HG02884 (cell line): ENCODE data around the gene FAM229A.

ENCODE experiments used
- ATAC-seq: cut with Tn5 transposase; IDR thresholded peaks from one replicate; pipeline ENCODE4 v1.9.1; 2021; ENCODE audit warnings: mild to moderate bottlenecking, moderate library complexity; ENCODE audit not compliant: unreplicated experiment

FAM229A gene

DNA sequence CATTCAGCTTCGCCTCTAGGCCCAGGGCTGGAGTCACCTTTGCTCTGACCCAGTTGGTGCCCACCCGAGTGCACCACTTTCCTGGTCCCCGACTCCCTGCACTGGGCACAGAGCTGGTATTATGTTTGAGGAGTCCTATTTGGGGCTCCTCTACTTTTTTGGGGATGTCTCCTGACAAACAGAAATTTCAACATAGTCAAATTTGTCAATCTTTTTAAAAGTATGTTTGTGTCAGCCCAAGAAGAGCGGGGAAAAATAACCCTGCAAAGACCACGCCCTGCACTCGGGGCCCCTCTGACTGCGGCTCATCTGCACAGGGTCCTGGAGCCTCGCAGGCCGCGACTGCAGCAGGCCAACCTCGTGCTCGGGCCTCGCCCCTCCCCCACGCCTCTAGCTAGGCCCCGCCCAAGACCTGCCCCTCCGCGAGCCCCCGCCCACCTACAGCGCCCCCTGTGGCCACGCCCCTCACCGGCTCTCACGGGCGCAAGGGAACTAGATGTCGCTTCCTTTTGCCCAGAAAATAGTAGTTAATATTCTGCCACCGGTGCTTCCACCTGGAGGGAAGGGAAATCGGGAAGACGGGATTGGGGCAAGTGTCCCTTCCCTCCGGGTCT is 11.4 kb downstream of the FAM229A start:
- peak; percentile 25 for ATAC-seq

DNA sequence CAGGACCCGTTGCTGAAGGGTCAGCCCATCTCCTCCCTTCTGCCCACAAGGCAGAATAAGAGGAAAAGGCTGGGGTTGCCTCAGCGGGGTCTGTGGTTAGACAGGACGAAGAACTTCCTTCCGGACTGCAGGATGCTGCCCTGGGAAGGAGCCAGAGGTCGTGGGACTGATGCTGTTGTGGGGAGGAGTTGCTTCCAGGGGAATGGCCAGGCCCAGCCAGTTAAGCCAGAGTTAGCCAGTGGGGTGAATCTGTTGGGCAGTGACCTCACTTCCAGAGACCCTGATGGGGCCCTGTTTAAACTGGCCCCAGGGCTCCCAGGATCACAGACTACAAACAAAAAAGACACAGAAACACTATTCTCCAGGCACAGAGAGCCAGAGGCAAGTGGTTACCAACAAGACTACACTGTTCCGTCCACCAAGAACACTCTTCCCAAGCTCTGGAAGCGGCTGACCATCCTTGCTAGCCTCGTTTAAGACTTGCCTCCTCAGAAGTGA is 13.0 kb downstream of the FAM229A start:
- ATAC-seq: no peak

DNA sequence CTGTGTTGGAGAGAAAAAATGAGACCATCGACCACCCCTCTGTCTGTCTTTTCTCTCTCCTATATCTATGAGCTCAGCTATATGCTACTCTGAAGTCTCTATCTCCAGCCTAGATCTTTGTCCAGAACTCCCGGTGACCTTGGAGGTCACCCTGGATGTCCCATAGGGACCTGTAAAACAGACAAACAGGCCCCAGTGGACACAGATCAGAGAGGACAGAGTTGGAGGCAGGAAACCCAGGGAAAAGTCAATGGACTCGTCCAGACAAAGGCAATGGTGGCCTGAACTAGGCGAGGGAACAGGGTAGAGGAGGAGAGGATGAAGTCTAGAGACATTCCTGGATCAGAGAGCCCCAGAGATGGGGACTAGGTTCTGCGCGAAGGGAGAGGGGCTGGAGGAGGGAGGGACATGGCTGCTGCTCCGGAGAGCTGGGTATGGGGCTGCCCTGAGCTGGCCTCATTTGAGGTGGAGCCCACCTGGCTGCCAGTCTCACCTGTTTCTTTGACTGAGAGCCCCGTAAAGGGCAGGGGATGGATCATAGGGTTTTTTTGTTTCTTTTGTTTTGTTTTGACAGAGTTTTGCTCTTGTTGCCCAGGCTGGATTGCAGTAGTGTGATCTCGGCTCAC is 15.6 kb downstream of the FAM229A start:
- ATAC-seq: no peak

- ATAC-seq: no peak
Measured at GRCh38 chr1:32345289-32345827, 16.9 kb downstream of the FAM229A start.

GRCh38 chr1:32342704-32343103 is 19.6 kb downstream of the FAM229A start:
- ATAC-seq: no peak

DNA sequence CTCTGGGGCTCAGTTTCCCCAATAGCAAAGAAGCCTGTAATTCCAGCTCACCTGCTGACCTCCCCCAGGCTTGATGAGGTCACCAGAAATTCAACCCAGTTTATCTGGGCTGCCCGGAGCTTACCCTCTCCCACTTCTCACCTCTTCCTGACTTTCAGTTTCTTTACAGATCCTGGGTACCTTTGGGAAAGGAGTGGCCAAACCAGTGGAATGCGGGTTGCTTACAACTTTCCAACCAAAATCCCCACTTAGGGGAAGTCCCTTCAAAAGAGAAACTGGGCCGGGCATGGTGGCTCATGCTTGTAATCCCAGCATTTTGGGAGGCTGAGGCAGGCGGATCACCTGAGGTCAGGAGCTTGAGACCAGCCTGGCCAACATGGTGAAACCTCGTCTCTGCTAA is 20.3 kb downstream of the FAM229A start:
- ATAC-seq: no peak

DNA sequence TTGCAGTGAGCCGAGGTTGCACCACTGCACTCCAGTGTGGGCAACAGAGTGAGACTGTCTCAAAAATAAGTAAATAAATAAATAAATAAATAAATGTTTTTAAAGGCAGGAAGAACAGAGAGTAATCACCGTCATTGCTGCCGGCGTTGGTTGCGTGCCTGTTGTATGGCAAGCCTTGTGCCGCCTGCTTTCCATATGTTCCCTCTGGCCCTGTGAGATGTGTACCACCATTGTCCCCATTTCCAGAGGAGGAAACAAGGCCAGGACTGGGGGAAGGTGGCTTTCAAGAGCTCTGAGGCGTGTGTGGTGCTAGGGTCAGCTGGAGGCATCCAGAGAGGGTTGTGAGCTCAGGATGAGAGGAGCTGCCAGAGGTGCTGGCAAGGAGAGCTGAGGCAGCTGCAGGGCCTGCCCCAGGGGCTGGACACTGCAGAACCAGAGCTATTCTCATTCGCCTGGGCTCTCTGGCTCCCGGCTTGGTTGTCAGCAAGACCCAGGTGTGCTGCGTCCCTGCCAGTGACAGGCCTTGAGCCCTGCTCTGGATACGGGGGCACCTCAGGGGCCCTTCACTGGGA is 21.0 kb downstream of the FAM229A start:
- ATAC-seq: no peak

- no peak for ATAC-seq
Measured at GRCh38 chr1:32339363-32339978, 22.8 kb downstream of the FAM229A start.

DNA sequence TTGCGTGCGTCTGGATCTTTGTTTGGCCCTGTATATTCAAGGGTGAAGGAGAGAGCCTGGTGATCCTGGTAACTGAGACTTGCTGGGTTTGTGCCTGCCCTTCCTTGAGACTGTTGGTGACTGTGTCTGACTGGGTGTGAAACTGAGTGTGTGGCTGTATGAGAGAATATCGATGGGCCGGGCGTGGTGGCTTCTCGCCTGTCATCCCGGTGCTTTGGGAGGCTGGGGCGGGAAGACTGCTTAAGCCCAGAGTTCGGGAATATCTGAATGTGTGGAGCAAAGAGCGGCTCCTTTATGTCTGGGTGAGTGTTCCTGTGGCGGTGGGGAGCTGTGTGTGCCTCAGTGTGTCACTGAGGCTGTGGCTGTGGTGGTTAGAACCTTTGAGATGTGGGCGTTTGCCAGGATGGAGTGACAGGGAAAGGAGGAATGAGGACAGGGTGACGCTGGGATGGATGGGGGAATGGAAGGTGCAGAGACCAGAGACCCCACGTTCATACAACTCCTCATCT is 23.6 kb downstream of the FAM229A start:
- ATAC-seq: no peak

DNA sequence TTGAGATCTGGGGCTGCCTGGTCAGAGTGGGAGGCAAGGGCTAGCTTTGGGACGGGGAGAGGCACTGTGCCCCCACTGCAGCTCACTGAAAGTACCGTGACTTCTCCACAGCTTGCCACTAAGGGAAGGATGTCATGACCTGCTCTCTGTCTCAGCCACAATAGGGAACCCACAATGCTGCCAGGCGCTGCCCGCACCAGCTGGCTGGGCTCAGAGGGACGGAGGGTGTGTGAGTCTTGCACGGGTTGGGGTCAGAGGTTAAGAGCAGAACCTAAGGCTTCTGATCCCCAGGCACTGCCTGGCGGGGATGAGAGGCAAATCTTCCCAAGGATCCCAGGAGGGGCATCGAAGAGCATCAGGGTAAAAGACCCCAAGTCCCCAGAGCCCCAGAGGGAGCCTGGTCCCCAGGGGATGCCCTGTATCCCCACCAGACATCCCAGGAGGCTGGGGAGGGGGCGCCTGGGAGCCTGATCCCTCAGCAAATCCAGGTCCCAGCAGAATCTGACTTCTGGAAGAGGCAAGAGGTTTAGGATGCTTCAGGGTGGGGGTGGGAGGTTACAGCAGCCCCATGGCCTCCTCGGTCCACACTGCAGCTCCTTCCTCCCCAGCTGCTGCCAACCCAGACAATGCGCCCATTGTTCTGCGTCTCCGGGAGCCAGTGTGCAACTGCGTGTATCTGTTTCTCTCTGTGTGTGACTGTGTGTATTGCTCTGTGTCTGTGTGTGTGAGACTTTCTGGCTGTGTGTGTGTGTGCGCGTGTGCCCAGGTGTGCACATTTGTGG is 24.2 kb downstream of the FAM229A start:
- ATAC-seq: no peak

DNA sequence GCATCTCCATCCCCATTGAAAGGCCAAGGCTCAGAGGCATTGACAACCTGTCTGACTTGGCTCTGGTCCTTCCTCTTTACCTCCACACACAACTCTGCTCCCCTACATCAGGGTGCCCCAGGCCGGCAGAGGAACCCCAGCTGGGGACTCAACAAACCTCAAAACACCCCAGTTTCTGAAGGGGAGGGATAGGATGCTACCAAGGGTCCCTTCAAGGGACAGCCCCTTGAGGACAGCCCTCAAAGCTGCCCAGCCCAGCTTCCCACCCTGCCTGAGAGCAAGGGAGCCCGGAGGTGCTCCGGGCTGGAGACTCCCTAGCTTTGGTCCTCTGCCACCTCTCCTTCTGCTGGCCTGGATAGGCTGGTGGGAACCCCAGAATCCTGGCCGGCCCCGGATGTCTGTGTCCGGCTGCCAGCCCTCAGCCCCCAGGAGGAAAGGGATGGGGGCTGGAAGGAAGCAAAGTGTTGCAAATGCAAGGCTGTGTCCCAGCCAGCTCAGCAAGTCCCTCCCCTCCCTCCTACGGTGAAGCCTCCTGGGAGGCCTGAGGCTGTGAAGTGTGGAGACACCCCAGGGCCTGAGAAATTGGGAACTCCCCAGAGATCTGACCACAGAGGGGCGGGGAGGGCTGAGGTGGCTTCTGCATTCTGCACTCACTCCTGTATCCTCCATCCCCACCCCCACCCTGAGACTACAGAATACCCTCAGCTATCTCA is 25.2 kb downstream of the FAM229A start:
- no peak for ATAC-seq

DNA sequence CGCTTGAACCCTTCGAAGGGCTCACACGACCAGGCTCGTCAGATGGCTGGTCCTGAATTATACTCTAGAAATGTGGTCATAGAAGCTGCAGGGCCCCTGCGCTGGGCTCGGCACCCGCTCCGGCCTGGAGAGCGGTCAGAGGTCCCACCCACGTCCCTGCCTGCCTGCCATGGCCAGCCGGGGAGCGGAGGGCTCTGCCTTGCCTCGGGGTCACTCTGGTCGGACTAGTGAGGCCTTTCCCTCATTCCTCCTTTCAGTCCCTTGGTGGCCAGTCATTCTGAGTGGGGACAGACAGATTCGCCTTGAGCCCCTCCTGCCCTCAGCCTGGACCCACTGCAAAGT is 25.7 kb downstream of the FAM229A start:
- ATAC-seq: no peak

GRCh38 chr1:32335790-32336590 is 26.3 kb downstream of the FAM229A start, which contains the start of gene MARCKSL1:
Gene MARCKSL1 (minus strand): TSS chr1:32336233. CDS start chr1:32336033, 200 bp downstream.
- no peak for ATAC-seq

- ATAC-seq: no peak
Measured at GRCh38 chr1:32335535-32335789, 26.8 kb downstream of the FAM229A start.

GRCh38 chr1:32334864-32335534 is 27.3 kb downstream of the FAM229A start:
- ATAC-seq: no peak

GRCh38 chr1:32334274-32334861 is 27.9 kb downstream of the FAM229A start:
- no peak for ATAC-seq

- no peak for ATAC-seq
Measured at GRCh38 chr1:32333251-32333963, 28.9 kb downstream of the FAM229A start.
